Gastroesophageal sphincter (tissue), 3 donors: ENCODE data around the gene PHF10.

Experiments
- CTCF ChIP-seq, 4 experiments: fragments of 200-600 bp in 2 of 4; fragments of 450-650 bp in 2 of 4; sonication (generic) in 1 of 4; IDR thresholded peaks; one replicate each; pipeline ENCODE4 v1.5.1; 2017 to 2019; ENCODE audit warnings: antibody characterized with exemption in 4 of 4, mild to moderate bottlenecking in 2 of 4, moderate library complexity in 2 of 4
- EP300 ChIP-seq: sonication (generic); formaldehyde crosslinking; IDR thresholded peaks from one replicate; pipeline ENCODE4 v1.6.1; 2017; ENCODE audit warnings: antibody characterized with exemption, mild to moderate bottlenecking
- POLR2A ChIP-seq, 2 donors: fragments of 450-650 bp; IDR thresholded peaks; one replicate each; pipeline ENCODE4 v1.6.1; 2017; ENCODE audit warnings: antibody characterized with exemption in 2 of 2, mild to moderate bottlenecking in 2 of 2, moderate library complexity in 1 of 2
- POLR2AphosphoS5 ChIP-seq: sonication (generic); formaldehyde crosslinking; IDR thresholded peaks from one replicate; pipeline ENCODE4 v1.6.1; 2017; ENCODE audit warnings: antibody characterized with exemption

GRCh38 chr6:169729961-169730360, 5.7 kb upstream of the PHF10 start:
- TF ChIP-seq CTCF (IDR thresholded peaks at IDR 0.05), result no peak
- TF ChIP-seq POLR2AphosphoS5, result no peak
- TF ChIP-seq POLR2A (IDR thresholded peaks at IDR 0.05), result no peak
- no peak for TF ChIP-seq EP300
